ENCODE measurements around the gene VPS13D.

VPS13D gene

DNA sequence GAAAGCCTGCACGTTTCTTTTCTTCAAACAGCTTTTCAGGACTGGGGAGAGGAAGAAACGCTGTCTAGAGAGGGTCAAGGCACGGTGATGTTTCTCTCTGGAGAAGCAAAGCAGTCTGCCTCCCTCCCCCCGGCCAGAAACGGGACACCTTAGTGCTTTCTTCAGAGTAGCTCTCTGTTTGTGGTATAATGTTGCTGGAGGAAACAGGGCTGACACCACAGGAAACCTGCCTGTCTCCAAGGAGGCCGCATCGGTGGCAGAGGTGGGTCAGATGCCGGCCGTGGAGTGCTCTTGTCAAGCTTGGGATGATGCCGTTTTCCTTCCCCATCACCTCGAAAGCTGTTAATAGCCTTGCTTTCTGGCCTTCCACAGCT lies 248.8 kb downstream of the VPS13D start:
- no peak overlapping the region for H3K4me3 ChIP-seq (ENCODE audit: low read depth, low read length)
- TF ChIP-seq, protein P1, sequence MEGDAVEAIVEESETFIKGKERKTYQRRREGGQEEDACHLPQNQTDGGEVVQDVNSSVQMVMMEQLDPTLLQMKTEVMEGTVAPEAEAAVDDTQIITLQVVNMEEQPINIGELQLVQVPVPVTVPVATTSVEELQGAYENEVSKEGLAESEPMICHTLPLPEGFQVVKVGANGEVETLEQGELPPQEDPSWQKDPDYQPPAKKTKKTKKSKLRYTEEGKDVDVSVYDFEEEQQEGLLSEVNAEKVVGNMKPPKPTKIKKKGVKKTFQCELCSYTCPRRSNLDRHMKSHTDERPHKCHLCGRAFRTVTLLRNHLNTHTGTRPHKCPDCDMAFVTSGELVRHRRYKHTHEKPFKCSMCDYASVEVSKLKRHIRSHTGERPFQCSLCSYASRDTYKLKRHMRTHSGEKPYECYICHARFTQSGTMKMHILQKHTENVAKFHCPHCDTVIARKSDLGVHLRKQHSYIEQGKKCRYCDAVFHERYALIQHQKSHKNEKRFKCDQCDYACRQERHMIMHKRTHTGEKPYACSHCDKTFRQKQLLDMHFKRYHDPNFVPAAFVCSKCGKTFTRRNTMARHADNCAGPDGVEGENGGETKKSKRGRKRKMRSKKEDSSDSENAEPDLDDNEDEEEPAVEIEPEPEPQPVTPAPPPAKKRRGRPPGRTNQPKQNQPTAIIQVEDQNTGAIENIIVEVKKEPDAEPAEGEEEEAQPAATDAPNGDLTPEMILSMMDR (IDR thresholded peaks at IDR 0.05; ENCODE audit: control insufficient read depth, extremely low read depth, insufficient read depth): no peak
- no peak for DNase-seq (ENCODE audit: low read depth)

DNA sequence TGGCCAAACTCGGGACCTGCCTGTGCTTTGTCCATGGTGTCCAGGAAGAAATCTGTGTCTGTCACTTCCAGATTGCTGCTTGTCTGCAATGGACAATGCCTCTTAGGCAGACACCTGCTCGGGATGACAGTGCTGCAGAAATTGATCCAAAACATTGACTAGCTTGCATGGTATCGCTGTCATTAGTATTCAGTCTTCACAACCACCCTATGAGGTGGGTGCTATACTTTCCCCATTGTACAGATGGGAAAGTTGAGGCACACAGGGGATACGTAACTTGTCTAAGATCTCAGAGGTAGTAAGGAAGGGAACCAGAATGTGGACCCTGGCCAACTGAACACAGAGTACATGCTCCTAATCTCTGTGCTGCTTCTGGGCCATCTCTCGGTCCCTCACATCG lies 249.5 kb downstream of the VPS13D start:
- no peak for DNase-seq (ENCODE audit: low read depth)
- H3K4me3 ChIP-seq (ENCODE audit: low read depth, low read length): no peak overlapping the region
- TF ChIP-seq, protein P1 (IDR thresholded peaks at IDR 0.05; ENCODE audit: control insufficient read depth, extremely low read depth, insufficient read depth): no peak

DNA sequence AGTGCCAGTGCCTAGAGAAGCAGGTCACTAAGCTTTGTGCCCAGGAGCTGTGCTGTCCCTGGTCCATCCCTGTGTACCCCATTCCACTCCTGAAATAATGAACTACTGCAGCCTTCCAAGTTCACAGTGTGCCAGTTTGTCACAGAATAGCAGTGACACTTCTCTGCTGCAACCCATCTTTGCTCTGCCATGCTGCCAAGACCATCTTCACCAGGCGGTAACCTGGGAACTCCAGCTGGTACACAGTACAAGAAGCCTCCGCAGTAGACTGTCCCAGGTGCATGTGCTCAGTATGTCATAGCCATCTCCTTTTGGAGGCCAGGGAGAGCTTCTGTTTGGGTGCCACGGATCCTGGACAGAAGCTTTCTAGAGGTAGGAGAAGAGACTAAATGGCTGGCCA lies 250.2 kb downstream of the VPS13D start:
- no peak for DNase-seq (ENCODE audit: low read depth)
- TF ChIP-seq, protein P1 (IDR thresholded peaks at IDR 0.05; ENCODE audit: control insufficient read depth, extremely low read depth, insufficient read depth): no peak

DNA sequence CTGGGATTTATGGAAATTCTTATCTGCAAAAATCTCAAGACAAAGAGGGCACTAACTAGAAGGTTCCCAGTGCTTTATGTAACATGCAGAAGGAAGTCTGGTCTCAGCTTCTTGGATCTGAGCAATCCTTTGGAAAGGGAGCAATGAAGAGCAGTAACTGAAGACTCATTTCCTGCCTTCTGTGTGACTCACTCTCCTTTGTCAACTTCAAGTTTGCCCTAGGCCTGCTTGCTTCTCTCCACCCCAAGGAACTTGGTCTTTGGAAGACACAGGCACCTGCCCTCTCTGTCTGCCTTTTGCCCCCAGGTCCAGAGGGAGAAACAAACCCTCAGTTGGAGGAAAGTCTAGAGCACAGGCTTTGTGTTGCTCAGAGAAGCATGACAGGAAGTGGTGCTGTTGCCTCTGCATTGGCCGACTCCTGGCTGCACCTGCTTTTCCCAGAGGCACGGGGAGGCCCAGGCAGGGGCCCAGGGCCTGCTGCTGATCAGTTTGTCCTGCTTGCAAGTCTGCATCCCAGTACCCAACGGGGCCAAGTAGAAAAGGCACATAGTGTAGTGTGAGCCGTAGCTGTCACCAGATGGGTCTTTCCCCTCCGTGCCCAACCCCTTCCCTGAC lies 251.0 kb downstream of the VPS13D start:
- DNase-seq (ENCODE audit: low read depth): no peak
- H3K4me3 ChIP-seq (ENCODE audit: low read depth, low read length): no peak overlapping the region
- TF ChIP-seq, protein P1 (IDR thresholded peaks at IDR 0.05; ENCODE audit: control insufficient read depth, extremely low read depth, insufficient read depth): no peak

More for the DNA sequence above, 250.2 kb downstream of the VPS13D start:
- H3K4me3 ChIP-seq (ENCODE audit: low read depth, low read length): no peak overlapping the region

DNA sequence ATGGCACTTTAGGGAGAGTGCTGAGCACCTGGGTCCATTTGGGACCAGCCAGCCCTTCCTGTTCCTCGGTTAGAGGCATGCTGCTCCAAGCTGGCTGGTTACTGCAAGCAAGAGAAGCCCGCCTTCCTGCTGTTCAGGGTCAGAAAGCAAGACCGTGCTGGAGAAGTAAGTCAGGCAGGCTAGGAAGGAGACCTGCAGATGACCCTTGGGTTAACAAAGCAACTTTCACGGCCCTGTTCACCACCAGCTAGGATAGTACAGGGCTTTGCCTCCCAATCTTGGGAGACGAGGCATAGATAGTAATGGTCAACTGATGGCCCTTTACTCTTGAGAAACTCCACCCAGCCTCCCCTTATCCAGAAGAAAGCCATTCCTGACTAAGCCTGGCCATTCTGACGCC lies 252.1 kb downstream of the VPS13D start:
- DNase-seq (ENCODE audit: low read depth): no peak
- no peak overlapping the region for H3K4me3 ChIP-seq (ENCODE audit: low read depth, low read length)
- TF ChIP-seq, protein P1 (IDR thresholded peaks at IDR 0.05; ENCODE audit: control insufficient read depth, extremely low read depth, insufficient read depth): no peak

DNA sequence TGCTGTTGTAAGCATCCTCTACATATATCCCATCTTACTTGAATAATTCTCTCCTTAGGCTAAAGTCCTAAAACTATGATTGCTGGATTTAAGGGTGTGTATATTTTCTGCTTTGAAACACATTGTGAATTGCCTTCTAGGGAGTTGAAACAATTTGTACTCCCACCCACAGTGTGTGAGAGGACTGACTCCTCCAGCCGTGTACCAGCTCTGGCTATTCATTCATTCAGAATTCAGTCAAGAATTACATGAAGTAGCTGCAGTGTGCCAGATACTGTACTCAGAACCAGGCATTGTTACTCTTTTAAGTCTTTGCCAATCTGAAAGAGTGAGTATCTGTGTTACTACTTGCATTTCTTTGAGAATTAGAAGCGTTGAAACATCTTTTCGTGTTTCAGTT lies 253.2 kb downstream of the VPS13D start:
- TF ChIP-seq, protein P1 (IDR thresholded peaks at IDR 0.05; ENCODE audit: control insufficient read depth, extremely low read depth, insufficient read depth): no peak
- no peak for DNase-seq (ENCODE audit: low read depth)
- no peak overlapping the region for H3K4me3 ChIP-seq (ENCODE audit: low read depth, low read length)

Data from LNCaP clone FGC (cell line).